ENCODE measurements around the gene CEBPA. TPM values are rescaled to one million over a fixed set of nuclear protein-coding genes. Genes with fewer than 3 reads are reported as not detected.

Gene CEBPA
- total RNA-seq, 1 experiment from 2014 or later = 3.2 TPM

GRCh38 chr19:33271246-33272021 lies 30.9 kb downstream of the CEBPA start:
- Histone ChIP-seq H3K79me2 (ENCODE audit: insufficient read depth, low read length) (no peaks in the 10 kb centered on the region), H3K18ac (ENCODE audit: insufficient read length, low read depth, low read length) (no peak overlapping the region), H3K27me3 (ENCODE audit: insufficient read depth, low read length) (no peaks in the 10 kb centered on the region), H2BK12ac (ENCODE audit: insufficient read length, low read depth, low read length) (no peak overlapping the region), H2BK5ac (ENCODE audit: insufficient read length, low read length) (no peak overlapping the region), H3K27ac (ENCODE audit: insufficient read length, low read depth, low read length) (no peak overlapping the region), H3K23me2 (ENCODE audit: insufficient read length, low read depth, low read length, poor library complexity, severe bottlenecking) (no peaks in the 10 kb centered on the region), H3T11ph (ENCODE audit: low read length) (no peak overlapping the region), H3K23ac (ENCODE audit: insufficient read length, low read depth, low read length) (no peak overlapping the region), H4K8ac (replicated peaks; ENCODE audit: insufficient read length, low read depth, low read length) (no peak overlapping the region), H3K4me2 (ENCODE audit: insufficient read depth, insufficient read length, low read length) (no peak overlapping the region), H3K79me1 (ENCODE audit: insufficient read depth, low read depth, low read length, poor library complexity, severe bottlenecking) (no peaks in the 10 kb centered on the region), H3K9ac (ENCODE audit: extremely low read depth, insufficient read length, low read length) (no peak overlapping the region), H3K9me3 (ENCODE audit: control insufficient read depth, low read depth, low read length) (no peaks in the 10 kb centered on the region), H3K4ac (ENCODE audit: low read depth, low read length) (no peak overlapping the region), H2BK15ac (ENCODE audit: low read depth, low read length) (no peak overlapping the region), H4K91ac (ENCODE audit: insufficient read length, low read depth, low read length) (no peak overlapping the region), H2AFZ (ENCODE audit: low read length) (no peak overlapping the region), H3K4me1 (ENCODE audit: insufficient read depth, low read length) (no peaks in the 10 kb centered on the region; the same call in 1 of the 2 replicates), H3K56ac (ENCODE audit: insufficient read length, low read depth, low read length) (no peak overlapping the region), H2BK20ac (ENCODE audit: low read depth, low read length, poor library complexity, severe bottlenecking) (no peak overlapping the region), H4K20me1 (ENCODE audit: control insufficient read depth, insufficient read depth, insufficient read length) (no peaks in the 10 kb centered on the region), H4K5ac (ENCODE audit: insufficient read length, low read depth, low read length) (no peak overlapping the region), H3K14ac (ENCODE audit: insufficient read depth, low read length) (no peak overlapping the region), H2AK5ac (ENCODE audit: insufficient read length, low read length) (no peak overlapping the region), H2BK120ac (ENCODE audit: low read depth, low read length, poor library complexity, severe bottlenecking) (no peak overlapping the region)
- no peak overlapping the region for H3K27ac Mint-ChIP-seq
- peaks cover 1% of the 10 kb centered on the region; the same call in 1 of the 2 replicates for H3K27me3 Mint-ChIP-seq (ENCODE audit: low read depth)
- DNase-seq = no peak
- WGBS (ENCODE audit: extremely low coverage, insufficient read length, low lambda C conversion rate) = no CpG with 5 or more reads among the region's 12 CpGs
- peaks cover 23 to 35% of the 10 kb centered on the region in 2 experiments for H3K4me1 Mint-ChIP-seq
- no peak overlapping the region for H3K4me3 Mint-ChIP-seq
- no peak for TF ChIP-seq CTCF (conservative IDR thresholded peaks at IDR 0.05)
- no peaks in the 10 kb centered on the region; a peak in 1 of 5 replicates for H3K9me3 Mint-ChIP-seq
- H3K36me3 Mint-ChIP-seq (ENCODE audit: insufficient read depth in 1 of 3, low read depth in 3 of 3) = no peaks in the 10 kb centered on the region

All from H9 (cell line).